GM23338 (cell line): Measurements from ENCODE around the gene PLPP4. TPM values are rescaled to one million over a fixed set of nuclear protein-coding genes. Genes with fewer than 3 reads are reported as not detected.
A peak's percentile ranks its signal among the peaks of the same experiment; 100 is the strongest.

ENCODE experiments used
- ATAC-seq: fragments of 200-7000 bp; cut with Tn5 transposase; 3 replicates; pipeline ENCODE4 v1.9.1; 2020
- DNase-seq: peaks from one replicate; pipeline ENCODE4 v3.0.0-alpha.2; 2015; ENCODE audit warnings: low spot score
- H2AFZ ChIP-seq: fragments of 200-600 bp; sonication (generic); 2 replicates; pipeline ENCODE4 v1.8.0; 2016; ENCODE audit warnings: antibody characterized with exemption, mild to moderate bottlenecking, moderate library complexity
- H3F3A ChIP-seq: fragments of 200-600 bp; sonication (generic); replicated peaks from 2 replicates; pipeline ENCODE4 v1.8.0; 2017; ENCODE audit warnings: antibody characterized with exemption, mixed run types, low read depth
- H3K27ac ChIP-seq: fragments of 200-600 bp; sonication (generic); 2 replicates; pipeline ENCODE4 v1.6.1; 2016; ENCODE audit warnings: low read depth
- H3K27me3 ChIP-seq: fragments of 200-600 bp; sonication (generic); 2 replicates; pipeline ENCODE4 v1.8.0; 2016; ENCODE audit warnings: mild to moderate bottlenecking, mixed run types, moderate library complexity; ENCODE audit not compliant: insufficient read depth
- H3K36me3 ChIP-seq: fragments of 200-600 bp; sonication (generic); 2 replicates; pipeline ENCODE4 v1.8.0; 2016; ENCODE audit warnings: mild to moderate bottlenecking; ENCODE audit not compliant: insufficient read depth
- H3K4me1 ChIP-seq: fragments of 200-600 bp; sonication (generic); 2 replicates; pipeline ENCODE4 v1.8.0; 2016; ENCODE audit warnings: mild to moderate bottlenecking, moderate library complexity; ENCODE audit not compliant: insufficient read depth
- H3K4me2 ChIP-seq: fragments of 200-600 bp; sonication (generic); 2 replicates; pipeline ENCODE4 v1.7.1; 2017; ENCODE audit warnings: mixed run types
- H3K4me3 ChIP-seq: fragments of 200-600 bp; sonication (generic); 2 replicates; pipeline ENCODE4 v1.6.1; 2016; ENCODE audit warnings: mixed run types
- H3K79me2 ChIP-seq: fragments of 200-600 bp; sonication (generic); replicated peaks from 2 replicates; pipeline ENCODE4 v1.8.0; 2017; ENCODE audit warnings: mild to moderate bottlenecking; ENCODE audit not compliant: insufficient read depth
- H3K9me2 ChIP-seq: fragments of 200-600 bp; sonication (generic); 2 replicates; pipeline ENCODE4 v1.8.0; 2017; ENCODE audit not compliant: insufficient read depth
- H4K20me1 ChIP-seq: fragments of 200-600 bp; sonication (generic); replicated peaks from 2 replicates; pipeline ENCODE4 v1.8.0; 2017; ENCODE audit warnings: mild to moderate bottlenecking; ENCODE audit not compliant: insufficient read depth
- H3K27ac Mint-ChIP-seq: 2 replicates; pipeline ENCODE4 v1.8.0; 2020; ENCODE audit warnings: inconsistent platforms, mild to moderate bottlenecking, moderate library complexity, mixed read lengths
- H3K27me3 Mint-ChIP-seq: 3 replicates; pipeline ENCODE4 v1.8.0; 2022; ENCODE audit warnings: low read depth, mild to moderate bottlenecking, moderate library complexity, mixed read lengths, inconsistent platforms; ENCODE audit not compliant: insufficient read depth, poor library complexity
- H3K36me3 Mint-ChIP-seq: 3 replicates; pipeline ENCODE4 v1.8.0; 2021; ENCODE audit warnings: low read depth, mild to moderate bottlenecking, inconsistent platforms, moderate library complexity, mixed read lengths
- H3K4me1 Mint-ChIP-seq: 3 replicates; pipeline ENCODE4 v1.8.0; 2020; ENCODE audit warnings: mild to moderate bottlenecking, inconsistent platforms, mixed read lengths
- H3K4me3 Mint-ChIP-seq: 3 replicates; pipeline ENCODE4 v1.8.0; 2021; ENCODE audit warnings: moderate library complexity, mild to moderate bottlenecking, inconsistent platforms, mixed read lengths
- H3K9me3 Mint-ChIP-seq: 3 replicates; pipeline ENCODE4 v1.8.0; 2020; ENCODE audit warnings: moderate library complexity, mild to moderate bottlenecking, inconsistent platforms, mixed read lengths
- CREB1 ChIP-seq: fragments of 250-450 bp; sonication (Bioruptor Pico); IDR thresholded peaks from 2 replicates; pipeline ENCODE4 v1.5.0; 2020; ENCODE audit warnings: low read depth, mild to moderate bottlenecking, moderate library complexity
- EZH2 ChIP-seq: fragments of 200-600 bp; sonication (generic); IDR thresholded peaks from one replicate; pipeline ENCODE4 v1.8.0; 2017; ENCODE audit warnings: antibody characterized with exemption, mild to moderate bottlenecking, low read depth; ENCODE audit not compliant: unreplicated experiment
- EZH2phosphoT487 ChIP-seq: fragments of 200-600 bp; sonication (generic); IDR thresholded peaks from one replicate; pipeline ENCODE4 v1.8.1; 2018; ENCODE audit warnings: antibody characterized with exemption; ENCODE audit not compliant: unreplicated experiment
- POLR2AphosphoS5 ChIP-seq: IDR thresholded peaks from 2 replicates; pipeline ENCODE4 v1.6.1; 2016; ENCODE audit warnings: antibody characterized with exemption, low read depth
- polyA plus RNA-seq: library from polyadenylated mRNA; unstranded; fragments of >200 nt; fragmentation: Nextera tagmentation; extraction: Ambion mirVana; gene quantifications from 2 replicates; pipeline ENCODE4 v1.2.1, GENCODE V29; 2016
- total RNA-seq: library from RNA; depleted of rRNA; stranded (reverse); fragments of >200 nt; shearing (Covaris generic); gene quantifications from 2 replicates; pipeline ENCODE4 v1.2.3, GENCODE V29; 2014
- TF ChIP-seq, protein P1 (sequence below): IDR thresholded peaks from 2 replicates; pipeline ENCODE4 v1.6.1; 2016; ENCODE audit warnings: antibody characterized with exemption
- TF ChIP-seq, protein P2 (sequence below), 2 experiments: fragments of 200-600 bp in 1 of 2; sonication (generic) in 1 of 2; conservative IDR thresholded peaks; 2 replicates each; pipeline versions ENCODE4 v1.5.1 to v1.6.1; 2016 to 2017; ENCODE audit warnings: antibody characterized with exemption in 2 of 2, low read depth in 2 of 2, mild to moderate bottlenecking in 2 of 2, moderate library complexity in 1 of 2
- TF ChIP-seq, protein P3 (sequence below): IDR thresholded peaks from one replicate; pipeline ENCODE4 v1.6.1; 2018; ENCODE audit warnings: antibody characterized with exemption; ENCODE audit not compliant: unreplicated experiment

Gene PLPP4
- total and polyA plus RNA-seq, 2 experiments from 2014 or later, result 0.24 to 0.31 TPM

GRCh38 chr10:120580918-120581895, 124.2 kb downstream of the PLPP4 start:
- no peaks in the 10 kb centered on the region for H3K27me3 ChIP-seq
- peak; percentile 59 for DNase-seq

More at GRCh38 chr10:120580918-120581895, 124.2 kb downstream of the PLPP4 start:
- Histone ChIP-seq H2AFZ (0 out of 2 replicates have a peak overlapping the region, but pooled peaks have one; percentile 47), H3K79me2 (no peaks in the 10 kb centered on the region), H3K9me2 (peaks cover 4% of the 10 kb centered on the region; the same call in 1 of the 2 replicates), H3F3A (no peaks in the 10 kb centered on the region), H3K4me3 (no peak overlapping the region), H3K4me1 (no peaks in the 10 kb centered on the region), H4K20me1 (no peaks in the 10 kb centered on the region), H3K36me3 (no peaks in the 10 kb centered on the region), H3K4me2 (no peak overlapping the region), H3K27ac (no peak overlapping the region)
- TF ChIP-seq, protein P1, sequence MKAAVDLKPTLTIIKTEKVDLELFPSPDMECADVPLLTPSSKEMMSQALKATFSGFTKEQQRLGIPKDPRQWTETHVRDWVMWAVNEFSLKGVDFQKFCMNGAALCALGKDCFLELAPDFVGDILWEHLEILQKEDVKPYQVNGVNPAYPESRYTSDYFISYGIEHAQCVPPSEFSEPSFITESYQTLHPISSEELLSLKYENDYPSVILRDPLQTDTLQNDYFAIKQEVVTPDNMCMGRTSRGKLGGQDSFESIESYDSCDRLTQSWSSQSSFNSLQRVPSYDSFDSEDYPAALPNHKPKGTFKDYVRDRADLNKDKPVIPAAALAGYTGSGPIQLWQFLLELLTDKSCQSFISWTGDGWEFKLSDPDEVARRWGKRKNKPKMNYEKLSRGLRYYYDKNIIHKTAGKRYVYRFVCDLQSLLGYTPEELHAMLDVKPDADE, result no peak
- TF ChIP-seq CREB1 (CRISPR knock-in tag), result no peak
- TF ChIP-seq, protein P2, sequence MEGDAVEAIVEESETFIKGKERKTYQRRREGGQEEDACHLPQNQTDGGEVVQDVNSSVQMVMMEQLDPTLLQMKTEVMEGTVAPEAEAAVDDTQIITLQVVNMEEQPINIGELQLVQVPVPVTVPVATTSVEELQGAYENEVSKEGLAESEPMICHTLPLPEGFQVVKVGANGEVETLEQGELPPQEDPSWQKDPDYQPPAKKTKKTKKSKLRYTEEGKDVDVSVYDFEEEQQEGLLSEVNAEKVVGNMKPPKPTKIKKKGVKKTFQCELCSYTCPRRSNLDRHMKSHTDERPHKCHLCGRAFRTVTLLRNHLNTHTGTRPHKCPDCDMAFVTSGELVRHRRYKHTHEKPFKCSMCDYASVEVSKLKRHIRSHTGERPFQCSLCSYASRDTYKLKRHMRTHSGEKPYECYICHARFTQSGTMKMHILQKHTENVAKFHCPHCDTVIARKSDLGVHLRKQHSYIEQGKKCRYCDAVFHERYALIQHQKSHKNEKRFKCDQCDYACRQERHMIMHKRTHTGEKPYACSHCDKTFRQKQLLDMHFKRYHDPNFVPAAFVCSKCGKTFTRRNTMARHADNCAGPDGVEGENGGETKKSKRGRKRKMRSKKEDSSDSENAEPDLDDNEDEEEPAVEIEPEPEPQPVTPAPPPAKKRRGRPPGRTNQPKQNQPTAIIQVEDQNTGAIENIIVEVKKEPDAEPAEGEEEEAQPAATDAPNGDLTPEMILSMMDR (conservative IDR thresholded peaks at IDR 0.05; ENCODE audit: low read depth in 2 of 2), result peak; percentile 13 to 52; a peak in 2 of 4 replicates
- no peak for TF ChIP-seq EZH2phosphoT487
- no peak for TF ChIP-seq POLR2AphosphoS5
- TF ChIP-seq EZH2, result no peak
- TF ChIP-seq, protein P3, sequence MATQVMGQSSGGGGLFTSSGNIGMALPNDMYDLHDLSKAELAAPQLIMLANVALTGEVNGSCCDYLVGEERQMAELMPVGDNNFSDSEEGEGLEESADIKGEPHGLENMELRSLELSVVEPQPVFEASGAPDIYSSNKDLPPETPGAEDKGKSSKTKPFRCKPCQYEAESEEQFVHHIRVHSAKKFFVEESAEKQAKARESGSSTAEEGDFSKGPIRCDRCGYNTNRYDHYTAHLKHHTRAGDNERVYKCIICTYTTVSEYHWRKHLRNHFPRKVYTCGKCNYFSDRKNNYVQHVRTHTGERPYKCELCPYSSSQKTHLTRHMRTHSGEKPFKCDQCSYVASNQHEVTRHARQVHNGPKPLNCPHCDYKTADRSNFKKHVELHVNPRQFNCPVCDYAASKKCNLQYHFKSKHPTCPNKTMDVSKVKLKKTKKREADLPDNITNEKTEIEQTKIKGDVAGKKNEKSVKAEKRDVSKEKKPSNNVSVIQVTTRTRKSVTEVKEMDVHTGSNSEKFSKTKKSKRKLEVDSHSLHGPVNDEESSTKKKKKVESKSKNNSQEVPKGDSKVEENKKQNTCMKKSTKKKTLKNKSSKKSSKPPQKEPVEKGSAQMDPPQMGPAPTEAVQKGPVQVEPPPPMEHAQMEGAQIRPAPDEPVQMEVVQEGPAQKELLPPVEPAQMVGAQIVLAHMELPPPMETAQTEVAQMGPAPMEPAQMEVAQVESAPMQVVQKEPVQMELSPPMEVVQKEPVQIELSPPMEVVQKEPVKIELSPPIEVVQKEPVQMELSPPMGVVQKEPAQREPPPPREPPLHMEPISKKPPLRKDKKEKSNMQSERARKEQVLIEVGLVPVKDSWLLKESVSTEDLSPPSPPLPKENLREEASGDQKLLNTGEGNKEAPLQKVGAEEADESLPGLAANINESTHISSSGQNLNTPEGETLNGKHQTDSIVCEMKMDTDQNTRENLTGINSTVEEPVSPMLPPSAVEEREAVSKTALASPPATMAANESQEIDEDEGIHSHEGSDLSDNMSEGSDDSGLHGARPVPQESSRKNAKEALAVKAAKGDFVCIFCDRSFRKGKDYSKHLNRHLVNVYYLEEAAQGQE, result no peak
- no peak overlapping the region for H3K4me3 Mint-ChIP-seq
- H3K27me3 Mint-ChIP-seq, result peaks cover 3% of the 10 kb centered on the region
- no peaks in the 10 kb centered on the region for H3K36me3 Mint-ChIP-seq
- H3K4me1 Mint-ChIP-seq, result peaks cover 15% of the 10 kb centered on the region
- ATAC-seq, result peak; percentile 83
- H3K9me3 Mint-ChIP-seq, result no peaks in the 10 kb centered on the region; the same call in 2 of the 3 replicates
- no peak overlapping the region; the same call in 1 of the 2 replicates for H3K27ac Mint-ChIP-seq
